ENCODE data around the gene SOX1.

DNA sequence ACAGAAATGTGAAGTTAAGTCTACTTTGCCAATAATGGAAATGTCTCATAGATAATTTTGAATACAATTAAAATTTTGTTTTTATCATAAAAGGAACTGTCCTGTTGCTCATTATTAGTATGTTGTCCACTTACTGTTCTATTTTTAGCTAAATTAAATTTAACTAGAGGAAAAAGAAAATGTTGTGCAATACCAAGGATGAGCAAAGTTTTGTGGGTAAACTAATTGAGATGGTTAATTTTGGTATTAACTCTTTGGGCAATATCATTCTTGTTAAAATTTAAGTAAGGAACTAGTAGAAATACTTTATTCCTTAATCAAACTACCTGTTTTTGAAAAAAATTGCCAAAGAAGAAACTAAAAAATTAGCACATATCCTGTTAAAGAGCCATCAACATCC, 43.5 kb downstream of the SOX1 start:
- TF ChIP-seq, protein P1, sequence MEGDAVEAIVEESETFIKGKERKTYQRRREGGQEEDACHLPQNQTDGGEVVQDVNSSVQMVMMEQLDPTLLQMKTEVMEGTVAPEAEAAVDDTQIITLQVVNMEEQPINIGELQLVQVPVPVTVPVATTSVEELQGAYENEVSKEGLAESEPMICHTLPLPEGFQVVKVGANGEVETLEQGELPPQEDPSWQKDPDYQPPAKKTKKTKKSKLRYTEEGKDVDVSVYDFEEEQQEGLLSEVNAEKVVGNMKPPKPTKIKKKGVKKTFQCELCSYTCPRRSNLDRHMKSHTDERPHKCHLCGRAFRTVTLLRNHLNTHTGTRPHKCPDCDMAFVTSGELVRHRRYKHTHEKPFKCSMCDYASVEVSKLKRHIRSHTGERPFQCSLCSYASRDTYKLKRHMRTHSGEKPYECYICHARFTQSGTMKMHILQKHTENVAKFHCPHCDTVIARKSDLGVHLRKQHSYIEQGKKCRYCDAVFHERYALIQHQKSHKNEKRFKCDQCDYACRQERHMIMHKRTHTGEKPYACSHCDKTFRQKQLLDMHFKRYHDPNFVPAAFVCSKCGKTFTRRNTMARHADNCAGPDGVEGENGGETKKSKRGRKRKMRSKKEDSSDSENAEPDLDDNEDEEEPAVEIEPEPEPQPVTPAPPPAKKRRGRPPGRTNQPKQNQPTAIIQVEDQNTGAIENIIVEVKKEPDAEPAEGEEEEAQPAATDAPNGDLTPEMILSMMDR (IDR thresholded peaks at IDR 0.05): no peak
- TF ChIP-seq POLR2A (IDR thresholded peaks at IDR 0.05) (no peak), POLR2AphosphoS5 (IDR thresholded peaks at IDR 0.05) (no peak), EP300 (IDR thresholded peaks at IDR 0.05) (no peak)
